GM12878 (cell line): ENCODE measurements around the gene REPS2.

ENCODE experiments used
- CHD2 ChIP-seq: IDR thresholded peaks from 2 replicates; pipeline ENCODE4 v1.6.1; 2011; ENCODE audit warnings: low read depth, low read length, improper control_type of control experiment, borderline replicate concordance
- EZH2 ChIP-seq: IDR thresholded peaks from 2 replicates; pipeline ENCODE4 v1.6.1; 2012; ENCODE audit warnings: low read depth, mild to moderate bottlenecking, control low read depth, inconsistent platforms, low read length, borderline replicate concordance; ENCODE audit not compliant: control insufficient read depth
- JUNB ChIP-seq: IDR thresholded peaks from 2 replicates; pipeline ENCODE4 v1.6.1; 2016; ENCODE audit warnings: antibody characterized with exemption, mild to moderate bottlenecking
- KAT2A ChIP-seq: conservative IDR thresholded peaks from 2 replicates; pipeline ENCODE4 v1.6.1; 2011; ENCODE audit warnings: low read depth, low read length; ENCODE audit not compliant: control insufficient read depth
- POLR2A ChIP-seq: IDR thresholded peaks from 2 replicates; pipeline ENCODE4 v1.6.1; 2011; ENCODE audit warnings: low read depth, mild to moderate bottlenecking, low read length
- SUPT20H ChIP-seq: IDR thresholded peaks from 2 replicates; pipeline ENCODE4 v1.6.1; 2011; ENCODE audit warnings: low read depth, mild to moderate bottlenecking, low read length, moderate library complexity, borderline replicate concordance; ENCODE audit not compliant: control insufficient read depth
- TF ChIP-seq, protein P1 (sequence below), 3 experiments: IDR thresholded peaks in 2 of 3; conservative IDR thresholded peaks in 1 of 3; 2 replicates each; pipeline ENCODE4 v1.5.1; 2011; ENCODE audit warnings: low read depth in 3 of 3, low read length in 3 of 3, mild to moderate bottlenecking in 3 of 3, control low read depth in 2 of 3, moderate library complexity in 2 of 3, inconsistent platforms in 1 of 3, mixed read lengths in 1 of 3; ENCODE audit not compliant: control insufficient read depth in 2 of 3, insufficient read depth in 1 of 3; ENCODE audit errors: extremely low read depth in 1 of 3

- TF ChIP-seq, protein P1, sequence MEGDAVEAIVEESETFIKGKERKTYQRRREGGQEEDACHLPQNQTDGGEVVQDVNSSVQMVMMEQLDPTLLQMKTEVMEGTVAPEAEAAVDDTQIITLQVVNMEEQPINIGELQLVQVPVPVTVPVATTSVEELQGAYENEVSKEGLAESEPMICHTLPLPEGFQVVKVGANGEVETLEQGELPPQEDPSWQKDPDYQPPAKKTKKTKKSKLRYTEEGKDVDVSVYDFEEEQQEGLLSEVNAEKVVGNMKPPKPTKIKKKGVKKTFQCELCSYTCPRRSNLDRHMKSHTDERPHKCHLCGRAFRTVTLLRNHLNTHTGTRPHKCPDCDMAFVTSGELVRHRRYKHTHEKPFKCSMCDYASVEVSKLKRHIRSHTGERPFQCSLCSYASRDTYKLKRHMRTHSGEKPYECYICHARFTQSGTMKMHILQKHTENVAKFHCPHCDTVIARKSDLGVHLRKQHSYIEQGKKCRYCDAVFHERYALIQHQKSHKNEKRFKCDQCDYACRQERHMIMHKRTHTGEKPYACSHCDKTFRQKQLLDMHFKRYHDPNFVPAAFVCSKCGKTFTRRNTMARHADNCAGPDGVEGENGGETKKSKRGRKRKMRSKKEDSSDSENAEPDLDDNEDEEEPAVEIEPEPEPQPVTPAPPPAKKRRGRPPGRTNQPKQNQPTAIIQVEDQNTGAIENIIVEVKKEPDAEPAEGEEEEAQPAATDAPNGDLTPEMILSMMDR (IDR thresholded peaks at IDR 0.05 in 2 of 3, conservative IDR thresholded peaks at IDR 0.05 in 1 of 3; ENCODE audit: control insufficient read depth in 2 of 3, extremely low read depth in 1 of 3, insufficient read depth in 1 of 3, low read depth in 3 of 3, low read length in 3 of 3) = no peak
- TF ChIP-seq EZH2 = no peak
- no peak for TF ChIP-seq POLR2A
- no peak for TF ChIP-seq KAT2A
- TF ChIP-seq SUPT20H = no peak
- no peak for TF ChIP-seq CHD2
- no peak for TF ChIP-seq JUNB
These were observed 235.9 kb downstream of the REPS2 start for GRCh38 chrX:17182317-17182716.
